IPS-18a (cell line): ENCODE measurements around the gene CLDN12.

Source experiments
- H3K27ac ChIP-seq: one replicate; pipeline ENCODE4 v1.5.1; 2013; ENCODE audit warnings: low read length
- H3K27me3 ChIP-seq: one replicate; pipeline ENCODE4 v1.6.1; 2013; ENCODE audit warnings: mild to moderate bottlenecking, low read length; ENCODE audit not compliant: control insufficient read depth, insufficient read depth
- H3K36me3 ChIP-seq: one replicate; pipeline ENCODE4 v1.6.1; 2013; ENCODE audit warnings: low read depth, low read length; ENCODE audit not compliant: control insufficient read depth
- H3K4me1 ChIP-seq: one replicate; pipeline ENCODE4 v1.6.1; 2013; ENCODE audit warnings: low read depth, low read length; ENCODE audit not compliant: control insufficient read depth
- H3K4me3 ChIP-seq: one replicate; pipeline ENCODE4 v1.5.1; 2013; ENCODE audit warnings: low read length
- H3K9ac ChIP-seq: one replicate; pipeline ENCODE4 v1.6.1; 2013; ENCODE audit warnings: mild to moderate bottlenecking, low read length, moderate library complexity
- H3K9me3 ChIP-seq: one replicate; pipeline ENCODE4 v1.6.1; 2013; ENCODE audit warnings: low read depth, low read length; ENCODE audit not compliant: control insufficient read depth

CLDN12 gene

GRCh38 chr7:90407484-90407821 is 4.2 kb downstream of the CLDN12 start:
- no peak overlapping the region for H3K9ac ChIP-seq
- no peaks in the 10 kb centered on the region for H3K27me3 ChIP-seq
- no peaks in the 10 kb centered on the region for H3K4me1 ChIP-seq
- H3K9me3 ChIP-seq, result no peaks in the 10 kb centered on the region
- no peak overlapping the region for H3K4me3 ChIP-seq
- no peak overlapping the region for H3K27ac ChIP-seq
- peaks cover 32% of the 10 kb centered on the region for H3K36me3 ChIP-seq

GRCh38 chr7:90408142-90408541 is 4.9 kb downstream of the CLDN12 start:
- H3K36me3 ChIP-seq, result peaks cover 32% of the 10 kb centered on the region
- no peak overlapping the region for H3K9ac ChIP-seq
- no peak overlapping the region for H3K27ac ChIP-seq

GRCh38 chr7:90409667-90410066 is 6.4 kb downstream of the CLDN12 start:
- Histone ChIP-seq H3K9ac (no peak overlapping the region), H3K4me1 (no peaks in the 10 kb centered on the region), H3K36me3 (peaks cover 32% of the 10 kb centered on the region), H3K27ac (no peak overlapping the region), H3K27me3 (no peaks in the 10 kb centered on the region), H3K9me3 (no peaks in the 10 kb centered on the region), H3K4me3 (no peak overlapping the region)

More at GRCh38 chr7:90408142-90408541, 4.9 kb downstream of the CLDN12 start:
- no peaks in the 10 kb centered on the region for H3K27me3 ChIP-seq
- no peaks in the 10 kb centered on the region for H3K9me3 ChIP-seq
- no peaks in the 10 kb centered on the region for H3K4me1 ChIP-seq
- no peak overlapping the region for H3K4me3 ChIP-seq

- H3K4me3 ChIP-seq, result no peak overlapping the region
- H3K36me3 ChIP-seq, result peaks cover 21% of the 10 kb centered on the region
- H3K27me3 ChIP-seq, result no peaks in the 10 kb centered on the region
- no peaks in the 10 kb centered on the region for H3K9me3 ChIP-seq
- no peak overlapping the region for H3K27ac ChIP-seq
- no peaks in the 10 kb centered on the region for H3K4me1 ChIP-seq
- no peak overlapping the region for H3K9ac ChIP-seq
Measured at GRCh38 chr7:90411510-90411909, 8.2 kb downstream of the CLDN12 start.

- Histone ChIP-seq H3K9ac (no peak overlapping the region), H3K27ac (no peak overlapping the region), H3K36me3 (peaks cover 12% of the 10 kb centered on the region), H3K9me3 (no peaks in the 10 kb centered on the region), H3K27me3 (no peaks in the 10 kb centered on the region), H3K4me3 (no peak overlapping the region), H3K4me1 (no peaks in the 10 kb centered on the region)
Measured at GRCh38 chr7:90412458-90413184, 9.4 kb downstream of the CLDN12 start.

GRCh38 chr7:90413185-90413528 is 9.9 kb downstream of the CLDN12 start:
- H3K4me3 ChIP-seq, result no peak overlapping the region
- H3K36me3 ChIP-seq, result peaks cover 11% of the 10 kb centered on the region

GRCh38 chr7:90421651-90422050 is 18.4 kb downstream of the CLDN12 start:
- H3K9ac ChIP-seq, result no peak overlapping the region

More at GRCh38 chr7:90413185-90413528, 9.9 kb downstream of the CLDN12 start:
- Histone ChIP-seq H3K4me1 (no peaks in the 10 kb centered on the region), H3K9me3 (no peaks in the 10 kb centered on the region), H3K27ac (no peak overlapping the region), H3K27me3 (no peaks in the 10 kb centered on the region), H3K9ac (no peak overlapping the region)

GRCh38 chr7:90424720-90425119 is 21.5 kb downstream of the CLDN12 start:
- no peaks in the 10 kb centered on the region for H3K9me3 ChIP-seq
- H3K36me3 ChIP-seq, result no peaks in the 10 kb centered on the region
- no peak overlapping the region for H3K4me3 ChIP-seq
- H3K27ac ChIP-seq, result no peak overlapping the region
- no peaks in the 10 kb centered on the region for H3K4me1 ChIP-seq
- H3K27me3 ChIP-seq, result no peaks in the 10 kb centered on the region
- H3K9ac ChIP-seq, result no peak overlapping the region

More at GRCh38 chr7:90421651-90422050, 18.4 kb downstream of the CLDN12 start:
- Histone ChIP-seq H3K36me3 (no peaks in the 10 kb centered on the region), H3K4me1 (no peaks in the 10 kb centered on the region), H3K27me3 (no peaks in the 10 kb centered on the region), H3K9me3 (no peaks in the 10 kb centered on the region), H3K27ac (no peak overlapping the region), H3K4me3 (no peak overlapping the region)

- Histone ChIP-seq H3K4me3 (no peak overlapping the region), H3K4me1 (no peaks in the 10 kb centered on the region), H3K27me3 (no peaks in the 10 kb centered on the region), H3K36me3 (no peaks in the 10 kb centered on the region), H3K9ac (no peak overlapping the region), H3K27ac (no peak overlapping the region), H3K9me3 (no peaks in the 10 kb centered on the region)
Measured at GRCh38 chr7:90425376-90425775, 22.1 kb downstream of the CLDN12 start.

GRCh38 chr7:90430614-90431460 is 27.6 kb downstream of the CLDN12 start:
- H3K27ac ChIP-seq, result no peak overlapping the region
- no peaks in the 10 kb centered on the region for H3K27me3 ChIP-seq
- peaks cover 9% of the 10 kb centered on the region for H3K9me3 ChIP-seq
- H3K9ac ChIP-seq, result no peak overlapping the region
- no peaks in the 10 kb centered on the region for H3K36me3 ChIP-seq
- H3K4me1 ChIP-seq, result no peaks in the 10 kb centered on the region
- H3K4me3 ChIP-seq, result no peak overlapping the region

- H3K9ac ChIP-seq, result no peak overlapping the region
- no peaks in the 10 kb centered on the region for H3K27me3 ChIP-seq
- H3K4me3 ChIP-seq, result no peak overlapping the region
- no peaks in the 10 kb centered on the region for H3K4me1 ChIP-seq
- peaks cover 9% of the 10 kb centered on the region for H3K9me3 ChIP-seq
- H3K27ac ChIP-seq, result no peak overlapping the region
- no peaks in the 10 kb centered on the region for H3K36me3 ChIP-seq
Measured at GRCh38 chr7:90432752-90433151, 29.5 kb downstream of the CLDN12 start.

- H3K4me3 ChIP-seq, result no peak overlapping the region
- H3K9ac ChIP-seq, result no peak overlapping the region
- no peak overlapping the region for H3K27ac ChIP-seq
- H3K27me3 ChIP-seq, result no peaks in the 10 kb centered on the region
- no peaks in the 10 kb centered on the region for H3K4me1 ChIP-seq
- H3K36me3 ChIP-seq, result no peaks in the 10 kb centered on the region
- peaks cover 11% of the 10 kb centered on the region for H3K9me3 ChIP-seq
Measured at GRCh38 chr7:90433221-90433620, 30.0 kb downstream of the CLDN12 start.
